ENCODE measurements around the gene KNDC1.
"Not testable (repeated sequence)": the region's sequence is repeated elsewhere in the genome, so short reads cannot be mapped to it uniquely, and the experiment has no call there.

The KNDC1 gene

DNA sequence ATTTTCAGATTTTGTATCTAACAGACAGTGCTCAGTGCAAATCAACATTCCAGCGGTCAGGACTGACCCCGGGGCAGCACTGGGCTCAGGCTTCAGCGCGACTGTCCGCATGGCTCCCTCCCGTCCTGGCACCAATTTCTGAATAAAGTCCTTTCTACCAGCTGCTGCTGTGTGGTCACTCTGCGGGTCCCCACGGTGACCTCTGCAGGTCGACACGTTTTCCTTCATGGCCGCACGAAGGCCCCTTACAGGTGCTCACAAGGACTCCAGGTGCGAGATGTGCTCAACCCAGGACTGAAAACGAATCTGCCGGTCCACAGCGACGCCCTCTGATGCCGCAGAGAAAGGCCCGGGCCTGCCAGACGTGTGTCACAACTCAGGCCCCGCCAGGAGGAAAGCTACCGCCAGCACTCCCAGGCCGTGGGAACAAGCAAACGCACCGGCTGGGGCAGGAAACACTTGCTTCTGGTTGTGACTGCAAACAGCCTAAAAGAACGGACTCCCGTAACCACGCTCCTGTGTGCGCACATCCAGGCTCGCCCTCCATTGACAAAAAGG, 66.3 kb downstream of the KNDC1 start:
- in situ Hi-C loops (cut with MboI; ENCODE audit: low pct_unique_long_range_greater_than_20kb, low sequenced_read_pairs), result no loop called here
- no peak for DNase-seq

- in situ Hi-C loops (cut with MboI; ENCODE audit: low pct_unique_long_range_greater_than_20kb, low sequenced_read_pairs), result no loop called here
- no peak for DNase-seq
Observed at GRCh38 chr10:133227256-133227655, 67.2 kb downstream of the KNDC1 start.

DNA sequence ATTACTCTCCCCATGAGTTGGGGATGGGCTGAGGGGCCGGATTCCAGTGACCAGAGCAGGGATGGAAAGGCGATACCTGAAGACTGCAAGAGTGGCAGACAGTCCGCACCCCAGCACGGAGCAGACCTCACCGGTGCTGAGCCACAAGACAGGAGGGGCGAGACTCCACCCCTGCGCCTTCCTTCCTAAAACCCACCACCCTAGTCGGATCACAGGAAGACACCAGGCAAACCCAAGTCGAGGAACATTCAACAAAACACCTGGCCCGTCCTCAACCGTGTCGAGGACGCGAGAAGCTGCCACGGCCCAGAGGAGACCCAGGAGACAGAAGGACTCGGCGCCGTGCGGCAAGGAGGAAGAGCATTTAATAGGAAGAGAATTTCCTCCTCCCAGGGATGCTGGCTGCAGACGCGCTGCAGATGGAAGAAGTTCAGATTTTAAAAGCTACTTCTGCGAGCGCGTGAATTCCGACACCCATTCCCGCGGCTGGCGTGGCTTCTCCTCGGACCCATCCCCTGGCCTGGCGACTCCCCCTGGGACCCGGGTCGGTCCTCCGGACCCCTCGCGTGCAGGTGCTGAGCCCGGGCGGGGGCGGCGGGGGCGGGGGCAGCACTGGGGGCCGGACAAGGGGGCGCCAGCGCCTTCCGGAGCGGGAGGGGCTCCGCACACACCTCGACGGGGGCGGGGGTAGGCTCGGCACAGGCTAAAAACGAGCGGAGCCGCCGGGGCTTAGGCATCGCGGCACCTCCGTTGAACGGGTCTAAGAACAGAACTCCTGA, 69.4 kb downstream of the KNDC1 start:
- in situ Hi-C loops (cut with MboI; ENCODE audit: low pct_unique_long_range_greater_than_20kb, low sequenced_read_pairs), result no loop called here
- DNase-seq, result no peak

DNA sequence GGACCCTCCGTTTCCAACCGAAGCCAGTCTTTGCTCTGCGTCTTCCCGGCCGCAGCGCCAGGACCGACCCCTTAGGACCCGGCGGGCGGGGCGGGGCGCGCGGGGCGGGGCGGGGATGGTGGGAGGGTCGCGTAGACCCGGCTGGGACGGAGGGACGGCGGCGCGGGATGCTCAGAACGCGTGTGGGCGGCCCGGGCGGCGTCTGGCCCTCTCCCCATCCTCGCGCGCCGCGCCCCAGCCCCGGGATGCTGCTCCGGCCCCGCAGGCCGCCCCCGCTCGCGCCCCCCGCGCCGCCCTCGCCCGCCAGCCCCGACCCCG, 70.0 kb downstream of the KNDC1 start, which contains the start of gene UTF1:
Gene UTF1, plus strand, starts transcription at position 174 of the 318 bp plus-strand sequence. Its CDS starts 72 bp downstream, at position 246.
- in situ Hi-C loops (cut with MboI; ENCODE audit: low pct_unique_long_range_greater_than_20kb, low sequenced_read_pairs), result no loop called here

GRCh38 chr10:133230387-133231195, 70.6 kb downstream of the KNDC1 start:
- in situ Hi-C loops (cut with MboI; ENCODE audit: low pct_unique_long_range_greater_than_20kb, low sequenced_read_pairs), result no loop called here
- DNase-seq, result peak; percentile 51

More for the DNA sequence above, 70.0 kb downstream of the KNDC1 start, which contains the start of gene UTF1:
- no peak for DNase-seq

DNA sequence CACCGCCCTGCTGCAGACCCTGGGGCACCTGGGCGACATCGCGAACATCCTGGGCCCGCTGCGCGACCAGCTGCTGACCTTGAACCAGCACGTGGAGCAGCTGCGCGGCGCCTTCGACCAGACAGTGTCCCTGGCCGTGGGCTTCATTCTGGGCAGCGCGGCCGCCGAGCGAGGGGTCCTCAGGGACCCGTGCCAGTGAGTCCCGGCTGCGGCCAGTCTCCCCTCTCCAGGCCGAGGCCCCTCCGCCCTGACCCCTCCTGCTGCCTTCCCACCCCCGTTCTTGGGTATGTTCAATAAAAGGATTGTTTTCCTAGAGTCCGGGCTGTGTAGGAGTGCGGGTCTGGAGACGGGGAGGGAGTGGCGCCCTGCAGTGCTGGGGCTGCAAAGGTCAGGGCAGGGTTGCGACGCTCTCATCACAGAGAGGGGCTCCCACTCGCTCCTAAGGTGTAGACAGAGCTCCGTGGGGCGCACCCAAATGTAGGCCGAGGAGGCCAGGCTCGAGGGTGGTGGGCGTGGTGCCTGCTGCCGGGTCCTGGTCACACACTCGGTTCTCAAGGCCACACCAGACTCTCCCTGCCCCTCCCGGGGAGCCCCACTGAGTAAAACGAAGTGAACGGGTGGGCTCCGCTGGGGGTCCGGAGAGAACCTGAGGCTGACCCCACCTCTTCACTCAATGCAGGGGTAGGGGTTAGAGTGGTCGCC, 71.4 kb downstream of the KNDC1 start:
- no peak for DNase-seq
- in situ Hi-C loops (cut with MboI; ENCODE audit: low pct_unique_long_range_greater_than_20kb, low sequenced_read_pairs), result no loop called here

- DNase-seq, result no peak
- in situ Hi-C loops (cut with MboI; ENCODE audit: low pct_unique_long_range_greater_than_20kb, low sequenced_read_pairs), result no loop called here
Observed at GRCh38 chr10:133231946-133232574, 72.0 kb downstream of the KNDC1 start.

DNA sequence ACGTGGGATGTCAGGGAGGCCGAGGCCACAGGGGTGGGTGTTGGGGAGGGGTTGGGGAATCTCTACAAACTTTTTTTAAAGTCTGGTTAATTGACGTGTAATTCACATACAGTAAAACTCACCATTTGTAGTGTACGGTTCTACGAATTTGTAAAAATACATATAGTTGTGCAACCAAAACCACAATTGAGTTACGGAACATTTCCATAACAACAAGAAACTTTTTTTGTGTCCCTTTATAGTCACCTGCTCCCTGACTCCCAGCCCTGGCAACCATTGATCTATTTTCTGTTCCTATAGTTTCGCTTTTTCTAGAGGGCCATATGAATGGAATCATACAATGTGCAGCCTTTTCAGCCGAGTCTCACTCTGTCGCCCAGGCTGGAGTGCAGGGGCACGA, 74.8 kb downstream of the KNDC1 start:
- DNase-seq; in situ Hi-C loops (cut with MboI; ENCODE audit: low pct_unique_long_range_greater_than_20kb, low sequenced_read_pairs): not testable (repeated sequence)

GRCh38 chr10:133235265-133235855, 75.3 kb downstream of the KNDC1 start:
- in situ Hi-C loops (cut with MboI; ENCODE audit: low pct_unique_long_range_greater_than_20kb, low sequenced_read_pairs), result no loop called here
- no peak for DNase-seq

DNA sequence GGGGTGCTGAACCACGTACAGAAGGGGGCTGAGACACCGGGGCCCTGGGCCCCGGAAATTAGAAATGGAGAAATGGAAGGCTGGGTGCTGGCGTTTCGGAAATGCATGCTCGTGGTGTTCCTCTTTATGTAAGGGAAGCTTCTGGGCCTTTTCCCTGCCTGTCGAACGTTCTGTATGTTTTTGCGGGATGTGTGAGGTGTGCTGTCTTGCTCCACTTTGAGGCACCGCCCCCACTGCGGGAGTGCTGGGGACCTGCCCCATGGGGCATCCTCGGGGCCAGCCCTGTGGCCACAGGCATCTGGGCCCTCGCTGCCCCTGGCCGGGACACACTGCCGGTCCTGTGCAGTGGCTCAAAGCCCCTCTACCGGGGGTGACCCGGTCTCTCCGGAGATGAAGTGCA, 75.9 kb downstream of the KNDC1 start:
- in situ Hi-C loops (cut with MboI; ENCODE audit: low pct_unique_long_range_greater_than_20kb, low sequenced_read_pairs), result no loop called here
- DNase-seq, result no peak

DNA sequence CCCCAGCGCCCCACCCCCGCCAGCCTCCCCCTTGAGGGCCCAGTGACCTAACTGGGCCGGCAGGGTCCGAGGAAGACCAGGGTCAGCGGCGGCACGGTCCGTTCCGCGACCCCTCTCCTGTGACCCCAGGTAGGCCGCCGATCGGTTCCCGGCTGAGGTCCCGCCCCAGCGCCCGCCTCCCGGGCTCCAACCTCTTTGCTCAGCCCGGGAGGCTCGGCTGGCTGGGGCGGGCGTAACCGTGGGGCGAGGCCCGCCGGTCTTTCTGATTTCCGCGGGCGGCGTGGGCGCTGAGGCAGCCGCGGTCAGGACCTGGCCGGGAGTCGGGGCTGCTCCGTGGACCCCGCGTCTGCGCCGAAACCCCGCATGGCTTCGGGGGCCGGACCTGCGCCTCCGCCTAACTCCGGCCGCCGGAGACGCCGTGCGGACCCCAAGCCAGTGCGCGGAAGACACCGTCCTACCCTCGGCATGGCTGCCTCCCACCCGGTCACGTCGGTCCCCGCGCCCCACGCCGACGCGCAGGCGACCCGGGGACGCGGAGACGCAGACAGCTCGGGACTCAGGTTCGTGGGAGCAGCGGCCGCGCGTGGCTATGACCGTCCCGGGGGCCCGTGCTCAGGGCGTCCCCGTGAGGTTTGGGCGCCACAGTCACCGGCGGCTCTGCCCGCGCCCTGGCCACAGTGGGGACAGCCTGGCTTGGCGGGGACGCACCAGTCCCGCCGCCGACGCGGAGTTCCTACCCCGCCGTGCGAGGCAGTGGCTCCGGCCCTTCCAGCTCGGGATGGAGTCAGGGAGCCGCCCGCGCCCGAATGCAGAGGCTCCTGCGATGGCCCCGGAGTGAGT, 76.6 kb downstream of the KNDC1 start:
- no peak for DNase-seq
- in situ Hi-C loops (cut with MboI; ENCODE audit: low pct_unique_long_range_greater_than_20kb, low sequenced_read_pairs), result no loop called here

DNA sequence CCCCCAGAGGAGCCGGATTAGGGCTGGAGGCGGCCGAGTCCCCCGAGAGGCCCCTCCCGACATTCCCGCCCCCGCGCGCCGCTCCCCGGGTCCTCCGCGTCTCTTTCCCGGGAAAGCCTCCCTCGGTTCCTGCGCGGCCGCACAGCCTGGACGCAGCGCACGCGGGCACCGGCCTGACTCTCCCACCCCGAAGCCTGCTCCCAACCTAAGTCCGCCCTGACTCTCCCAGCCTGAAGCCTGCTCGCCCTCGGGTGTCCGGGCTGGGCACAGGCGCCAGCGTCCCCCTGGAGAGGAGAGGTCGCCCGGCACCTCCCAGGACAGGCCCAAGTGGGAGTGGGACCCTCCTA, 77.2 kb downstream of the KNDC1 start:
- no peak for DNase-seq
- in situ Hi-C loops (cut with MboI; ENCODE audit: low pct_unique_long_range_greater_than_20kb, low sequenced_read_pairs), result no loop called here

DNA sequence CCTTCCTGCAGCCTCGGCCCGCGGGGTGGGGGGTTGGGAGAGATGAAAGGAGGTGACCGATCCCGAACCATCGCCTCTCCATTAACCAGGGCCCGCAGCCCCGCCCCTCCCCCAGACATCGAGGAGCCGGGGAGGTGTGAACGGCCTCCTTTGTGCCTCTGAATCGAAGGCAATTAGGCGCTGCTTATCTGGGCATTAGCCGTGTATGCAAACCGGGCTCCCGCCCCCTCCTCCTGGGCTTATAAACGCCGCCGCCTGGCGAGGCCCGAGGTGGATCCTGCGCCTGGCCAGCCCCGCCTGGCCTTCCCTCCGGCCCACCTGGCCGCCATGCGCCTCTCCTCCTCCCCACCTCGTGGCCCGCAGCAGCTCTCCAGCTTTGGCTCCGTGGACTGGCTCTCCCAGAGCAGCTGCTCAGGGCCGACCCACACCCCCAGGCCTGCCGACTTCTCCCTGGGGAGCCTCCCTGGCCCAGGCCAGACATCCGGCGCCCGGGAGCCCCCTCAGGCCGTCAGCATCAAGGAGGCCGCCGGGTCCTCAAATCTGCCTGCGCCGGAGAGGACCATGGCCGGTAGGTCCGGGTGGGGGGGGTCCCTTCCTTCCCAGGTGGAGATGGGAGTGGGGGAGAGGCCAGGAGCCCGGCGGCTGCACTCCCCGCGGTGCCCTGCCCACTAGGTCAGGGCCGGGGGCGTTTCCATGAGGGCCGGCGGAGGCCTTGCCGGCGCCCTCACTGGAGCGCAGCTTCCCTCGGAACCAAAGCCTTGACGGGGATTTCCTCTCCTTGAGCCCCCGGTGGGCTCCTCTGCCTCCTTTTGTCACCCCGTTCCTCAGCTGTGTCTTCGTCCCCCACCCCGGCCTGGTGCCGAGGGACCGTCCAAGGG, 77.8 kb downstream of the KNDC1 start, which contains the start of gene VENTX:
Gene VENTX, plus strand, starts transcription at position 268 of the 878 bp plus-strand sequence. Its CDS starts 60 bp downstream, at position 328.
- in situ Hi-C loops (cut with MboI; ENCODE audit: low pct_unique_long_range_greater_than_20kb, low sequenced_read_pairs), result no loop called here

DNA sequence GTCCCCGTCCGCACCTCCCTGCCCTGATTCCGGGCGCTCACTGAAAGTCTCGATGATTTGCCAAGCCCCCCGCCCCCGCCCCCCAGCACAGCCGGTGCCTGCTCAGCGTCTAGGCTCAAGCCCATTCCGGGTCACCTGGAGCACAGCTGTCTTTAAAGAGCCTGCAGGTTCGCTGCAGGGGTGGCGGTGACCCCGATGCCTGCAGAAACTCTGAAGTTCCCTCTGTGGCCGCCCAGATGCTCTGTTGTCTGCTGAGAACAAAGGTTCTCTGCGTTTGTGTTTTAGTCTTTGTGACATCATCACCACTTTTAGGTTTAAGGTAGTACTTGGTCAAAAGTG, 78.4 kb downstream of the KNDC1 start:
- no peak for DNase-seq
- in situ Hi-C loops (cut with MboI; ENCODE audit: low pct_unique_long_range_greater_than_20kb, low sequenced_read_pairs), result no loop called here

More for the DNA sequence above, 77.8 kb downstream of the KNDC1 start, which contains the start of gene VENTX:
- no peak for DNase-seq

- in situ Hi-C loops (cut with MboI; ENCODE audit: low pct_unique_long_range_greater_than_20kb, low sequenced_read_pairs), result no loop called here
- DNase-seq, result no peak
Observed at GRCh38 chr10:133239990-133240389, 80.0 kb downstream of the KNDC1 start.

DNA sequence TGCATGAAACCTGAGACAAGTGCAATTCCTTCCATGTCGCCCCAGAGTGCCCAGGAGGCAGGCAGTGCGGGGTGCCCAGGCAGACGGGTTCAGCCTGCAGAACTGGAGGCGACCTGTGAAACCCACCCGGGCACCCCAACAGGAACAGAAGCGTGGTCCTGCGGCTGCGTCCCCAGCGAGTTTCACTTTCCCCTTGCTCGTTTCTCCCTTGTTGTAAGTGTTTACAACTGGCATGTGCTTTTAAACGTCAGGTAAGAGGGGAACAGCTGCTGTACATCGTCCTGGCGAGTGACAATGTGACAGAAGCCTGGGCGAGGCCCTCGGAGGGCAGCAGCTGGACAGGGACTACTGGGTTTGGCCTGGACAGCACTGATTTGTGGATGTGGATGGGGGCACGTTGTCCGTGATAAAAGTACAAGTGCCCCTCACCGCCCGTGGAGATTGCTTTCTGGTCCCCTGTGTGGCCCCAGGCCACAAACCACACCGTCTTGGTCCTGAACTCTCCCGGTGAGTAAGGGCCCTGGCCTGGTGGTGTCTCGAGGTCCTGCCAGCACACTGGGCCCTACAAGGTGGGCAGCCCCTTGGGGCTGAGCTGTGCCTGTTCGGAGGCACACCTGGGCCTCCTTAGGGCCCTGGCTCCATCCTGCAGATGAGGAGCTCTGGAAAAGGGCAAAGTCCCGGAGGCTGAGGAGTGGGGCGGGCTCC, 81.6 kb downstream of the KNDC1 start:
- DNase-seq, result no peak

More for the DNA sequence above, 81.6 kb downstream of the KNDC1 start:
- in situ Hi-C loops (cut with MboI; ENCODE audit: low pct_unique_long_range_greater_than_20kb, low sequenced_read_pairs), result no loop called here

Measured in KBM-7 (cell line).